Keratinocyte (primary cell): ENCODE data around the gene HDAC9.

Source experiments
- CTCF ChIP-seq, 3 experiments: IDR thresholded peaks in 1 of 3; conservative IDR thresholded peaks in 1 of 3; optimal IDR thresholded peaks in 1 of 3; 2 replicates in 2 of 3; 3 replicates in 1 of 3; pipeline versions ENCODE3 to v1.5.1; 2011; ENCODE audit warnings: low read length in 3 of 3, mild to moderate bottlenecking in 3 of 3, moderate library complexity in 2 of 3, control low read depth in 1 of 3, inconsistent platforms in 1 of 3; ENCODE audit not compliant: insufficient read depth in 2 of 3; ENCODE audit errors: extremely low read depth in 1 of 3
- EZH2 ChIP-seq: IDR thresholded peaks from one replicate; pipeline ENCODE4 v1.6.1; 2012; ENCODE audit warnings: inconsistent platforms, mild to moderate bottlenecking, low read length, moderate library complexity

GRCh38 chr7:18574235-18574540, 78.6 kb downstream of the HDAC9 start:
- TF ChIP-seq CTCF (optimal IDR thresholded peaks at IDR 0.05 in 1 of 3, IDR thresholded peaks at IDR 0.05 in 1 of 3, conservative IDR thresholded peaks at IDR 0.05 in 1 of 3; ENCODE audit: extremely low read depth in 1 of 3, insufficient read depth in 2 of 3, low read length in 3 of 3) (no peak), EZH2 (no peak)
